HG03354 (cell line): Measurements from ENCODE around the gene WDR59.
"Not testable (repeated sequence)": the region's sequence is repeated elsewhere in the genome, so short reads cannot be mapped to it uniquely, and the experiment has no call there.

Experiments used
- ATAC-seq: cut with Tn5 transposase; IDR thresholded peaks from one replicate; pipeline ENCODE4 v1.9.1; 2021; ENCODE audit warnings: mild to moderate bottlenecking; ENCODE audit not compliant: unreplicated experiment, poor library complexity, severe bottlenecking

Gene WDR59

GRCh38 chr16:74984529-74985296 is at the start of gene WDR59:
Gene WDR59, minus strand, starts transcription at chr16:74985123. Its CDS starts 106 bp downstream, at chr16:74985017.
- ATAC-seq, result peak; percentile 99

GRCh38 chr16:75032655-75033054 is 47.7 kb upstream of the WDR59 start:
- ATAC-seq, result no peak

- no peak for ATAC-seq
Observed at GRCh38 chr16:75029854-75030253, 44.9 kb upstream of the WDR59 start.

GRCh38 chr16:75028544-75029135 is 43.7 kb upstream of the WDR59 start:
- no peak for ATAC-seq

- ATAC-seq, result no peak
Observed at GRCh38 chr16:75027520-75028300, 42.8 kb upstream of the WDR59 start.

- no peak for ATAC-seq
Observed at GRCh38 chr16:75026892-75027391, 42.0 kb upstream of the WDR59 start.

GRCh38 chr16:75026239-75026891 is 41.4 kb upstream of the WDR59 start:
- not testable (repeated sequence) for ATAC-seq

GRCh38 chr16:75025761-75026160 is 40.8 kb upstream of the WDR59 start:
- ATAC-seq, result no peak

- no peak for ATAC-seq
Observed at GRCh38 chr16:75024594-75024993, 39.7 kb upstream of the WDR59 start.

GRCh38 chr16:75024182-75024581 is 39.3 kb upstream of the WDR59 start:
- no peak for ATAC-seq

GRCh38 chr16:75023009-75023408 is 38.1 kb upstream of the WDR59 start:
- ATAC-seq, result no peak

GRCh38 chr16:75022567-75022966 is 37.6 kb upstream of the WDR59 start:
- ATAC-seq, result no peak

GRCh38 chr16:75021410-75021809 is 36.5 kb upstream of the WDR59 start:
- no peak for ATAC-seq

- ATAC-seq, result no peak
Observed at GRCh38 chr16:75019586-75019985, 34.7 kb upstream of the WDR59 start.

- ATAC-seq, result no peak
Observed at GRCh38 chr16:75019007-75019406, 34.1 kb upstream of the WDR59 start.

- ATAC-seq, result no peak
Observed at GRCh38 chr16:75017670-75018525, 33.0 kb upstream of the WDR59 start.

GRCh38 chr16:75016451-75017081 is 31.6 kb upstream of the WDR59 start:
- ATAC-seq, result not testable (repeated sequence)

GRCh38 chr16:75014318-75014717 is 29.4 kb upstream of the WDR59 start:
- ATAC-seq, result no peak

GRCh38 chr16:75013123-75013522 is 28.2 kb upstream of the WDR59 start:
- not testable (repeated sequence) for ATAC-seq
